WI38 (cell line): ENCODE measurements around the gene DBN1.

Experiments
- H3K4me3 ChIP-seq: 2 replicates; pipeline ENCODE4 v1.5.1; 2011; ENCODE audit warnings: low read depth, mild to moderate bottlenecking, control low read depth, low read length
- TF ChIP-seq, protein P1 (sequence below): IDR thresholded peaks from 2 replicates; pipeline ENCODE4 v1.5.1; 2012; ENCODE audit warnings: low read depth, mild to moderate bottlenecking, control low read depth, low read length

DBN1 gene

GRCh38 chr5:177469750-177470525 is 3.5 kb downstream of the DBN1 start:
- TF ChIP-seq, protein P1, sequence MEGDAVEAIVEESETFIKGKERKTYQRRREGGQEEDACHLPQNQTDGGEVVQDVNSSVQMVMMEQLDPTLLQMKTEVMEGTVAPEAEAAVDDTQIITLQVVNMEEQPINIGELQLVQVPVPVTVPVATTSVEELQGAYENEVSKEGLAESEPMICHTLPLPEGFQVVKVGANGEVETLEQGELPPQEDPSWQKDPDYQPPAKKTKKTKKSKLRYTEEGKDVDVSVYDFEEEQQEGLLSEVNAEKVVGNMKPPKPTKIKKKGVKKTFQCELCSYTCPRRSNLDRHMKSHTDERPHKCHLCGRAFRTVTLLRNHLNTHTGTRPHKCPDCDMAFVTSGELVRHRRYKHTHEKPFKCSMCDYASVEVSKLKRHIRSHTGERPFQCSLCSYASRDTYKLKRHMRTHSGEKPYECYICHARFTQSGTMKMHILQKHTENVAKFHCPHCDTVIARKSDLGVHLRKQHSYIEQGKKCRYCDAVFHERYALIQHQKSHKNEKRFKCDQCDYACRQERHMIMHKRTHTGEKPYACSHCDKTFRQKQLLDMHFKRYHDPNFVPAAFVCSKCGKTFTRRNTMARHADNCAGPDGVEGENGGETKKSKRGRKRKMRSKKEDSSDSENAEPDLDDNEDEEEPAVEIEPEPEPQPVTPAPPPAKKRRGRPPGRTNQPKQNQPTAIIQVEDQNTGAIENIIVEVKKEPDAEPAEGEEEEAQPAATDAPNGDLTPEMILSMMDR: no peak
- no peak overlapping the region for H3K4me3 ChIP-seq

- TF ChIP-seq, protein P1: no peak
- no peak overlapping the region for H3K4me3 ChIP-seq
Measured at GRCh38 chr5:177468685-177469628, 4.5 kb downstream of the DBN1 start.

- TF ChIP-seq, protein P1: no peak
- no peak overlapping the region for H3K4me3 ChIP-seq
Measured at GRCh38 chr5:177468329-177468684, 5.1 kb downstream of the DBN1 start.

GRCh38 chr5:177467436-177467835 is 6.0 kb downstream of the DBN1 start:
- no peak overlapping the region for H3K4me3 ChIP-seq
- TF ChIP-seq, protein P1: no peak

- TF ChIP-seq, protein P1: no peak
- H3K4me3 ChIP-seq: no peak overlapping the region
Measured at GRCh38 chr5:177466861-177467260, 6.6 kb downstream of the DBN1 start.

DNA sequence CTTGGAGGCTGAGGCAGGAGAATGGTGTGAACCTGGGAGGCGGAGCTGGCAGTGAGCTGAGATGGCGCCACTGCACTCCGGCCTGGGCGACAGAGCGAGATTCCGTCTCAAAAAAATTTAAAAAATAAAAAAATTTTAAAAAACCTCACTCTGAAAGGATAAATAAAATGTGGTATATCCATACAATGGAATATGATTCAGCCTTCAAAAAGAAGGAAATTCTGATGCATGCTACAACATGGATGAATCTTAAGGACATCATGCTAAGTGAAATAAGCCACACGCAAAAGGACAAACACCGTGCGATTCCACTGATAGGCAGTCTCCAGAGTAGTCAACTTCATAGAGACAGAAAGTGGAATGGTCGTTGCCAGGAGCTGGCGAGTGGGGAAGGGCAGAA is 8.4 kb downstream of the DBN1 start:
- H3K4me3 ChIP-seq: no peak overlapping the region
- TF ChIP-seq, protein P1: no peak
